GM11168 (cell line): ENCODE data around the gene ISM1.

Source experiments
- in situ Hi-C: fragments of 300-500 bp; cut with MboI; formaldehyde crosslinking; loops from one replicate; pipeline ENCODE4 v1.12.0; 2022; ENCODE audit warnings: low sequenced_read_pairs; ENCODE audit not compliant: unreplicated experiment

ISM1 gene

GRCh38 chr20:13276945-13277541 is 56.0 kb downstream of the ISM1 start:
- in situ Hi-C loops: no loop called here

GRCh38 chr20:13277663-13278295 is 56.7 kb downstream of the ISM1 start:
- in situ Hi-C loops: no loop called here

GRCh38 chr20:13278812-13279570 is 57.9 kb downstream of the ISM1 start:
- in situ Hi-C loops: no loop called here

GRCh38 chr20:13280609-13281324 is 59.7 kb downstream of the ISM1 start:
- in situ Hi-C loops: no loop called here

- in situ Hi-C loops: no loop called here
Observed at GRCh38 chr20:13283869-13284829, 63.1 kb downstream of the ISM1 start.

GRCh38 chr20:13284830-13285229 is 63.8 kb downstream of the ISM1 start:
- in situ Hi-C loops: no loop called here

GRCh38 chr20:13285408-13285807 is 64.3 kb downstream of the ISM1 start:
- in situ Hi-C loops: no loop called here

- in situ Hi-C loops: no loop called here
Observed at GRCh38 chr20:13286052-13286451, 65.0 kb downstream of the ISM1 start.

- in situ Hi-C loops: no loop called here
Observed at GRCh38 chr20:13286607-13287006, 65.5 kb downstream of the ISM1 start.

- in situ Hi-C loops: no loop called here
Observed at GRCh38 chr20:13288357-13288756, 67.3 kb downstream of the ISM1 start.

GRCh38 chr20:13289031-13289430 is 68.0 kb downstream of the ISM1 start:
- in situ Hi-C loops: no loop called here

- in situ Hi-C loops: no loop called here
Observed at GRCh38 chr20:13290724-13291123, 69.7 kb downstream of the ISM1 start.

GRCh38 chr20:13291157-13291556 is 70.1 kb downstream of the ISM1 start:
- in situ Hi-C loops: no loop called here

- in situ Hi-C loops: no loop called here
Observed at GRCh38 chr20:13292201-13292885, 71.3 kb downstream of the ISM1 start.

- in situ Hi-C loops: no loop called here
Observed at GRCh38 chr20:13294522-13294921, 73.4 kb downstream of the ISM1 start.

GRCh38 chr20:13295637-13296036 is 74.6 kb downstream of the ISM1 start:
- in situ Hi-C loops: no loop called here

GRCh38 chr20:13296070-13296469 is 75.0 kb downstream of the ISM1 start:
- in situ Hi-C loops: no loop called here

GRCh38 chr20:13297147-13297899 is 76.2 kb downstream of the ISM1 start:
- in situ Hi-C loops: no loop called here
